Endothelial cell (in vitro differentiated cells): ENCODE measurements around the gene MAU2. TPM values are rescaled to one million over a fixed set of nuclear protein-coding genes. Genes with fewer than 3 reads are reported as not detected.
A peak's percentile ranks its signal among the peaks of the same experiment; 100 is the strongest.

Source experiments
- DNase-seq: peaks from one replicate; pipeline ENCODE4 v3.0.0; 2021; ENCODE audit warnings: low spot score
- H3K27ac Mint-ChIP-seq: one replicate; pipeline ENCODE4 v1.8.0; 2021; ENCODE audit warnings: mixed read lengths, inconsistent platforms; ENCODE audit not compliant: unreplicated experiment
- H3K27me3 Mint-ChIP-seq: one replicate; pipeline ENCODE4 v1.8.0; 2021; ENCODE audit warnings: mild to moderate bottlenecking, moderate library complexity, mixed read lengths, inconsistent platforms; ENCODE audit not compliant: unreplicated experiment
- H3K36me3 Mint-ChIP-seq: one replicate; pipeline ENCODE4 v1.8.0; 2021; ENCODE audit warnings: mild to moderate bottlenecking, low read depth, mixed read lengths, inconsistent platforms; ENCODE audit not compliant: unreplicated experiment
- H3K4me1 Mint-ChIP-seq: one replicate; pipeline ENCODE4 v1.8.0; 2021; ENCODE audit warnings: mild to moderate bottlenecking, mixed read lengths, inconsistent platforms; ENCODE audit not compliant: unreplicated experiment
- H3K4me3 Mint-ChIP-seq: one replicate; pipeline ENCODE4 v1.8.0; 2021; ENCODE audit warnings: mild to moderate bottlenecking, mixed read lengths, inconsistent platforms; ENCODE audit not compliant: unreplicated experiment
- H3K9me3 Mint-ChIP-seq: one replicate; pipeline ENCODE4 v1.8.0; 2021; ENCODE audit warnings: mixed read lengths, inconsistent platforms; ENCODE audit not compliant: unreplicated experiment
- CTCF ChIP-seq: fragments of 200-600 bp; sonication (generic); IDR thresholded peaks from one replicate; pipeline ENCODE4 v1.5.0; 2021; ENCODE audit warnings: antibody characterized with exemption; ENCODE audit not compliant: unreplicated experiment
- long read RNA-seq: library from polyadenylated mRNA; unstranded; transcript quantifications from one replicate; pipeline ENCODE4 v2.0.0, GENCODE V29; 2020; ENCODE audit not compliant: unreplicated experiment
- total RNA-seq: library from RNA; stranded (reverse); fragmentation: NEBNext Ultra II Directional; extraction: Animal tissue kit (Norgen Biotek cat#: 25700); gene quantifications from one replicate; pipeline ENCODE4 v1.2.1, GENCODE V29; 2021; ENCODE audit not compliant: unreplicated experiment

MAU2 gene
- 49.3 TPM for total RNA-seq
- long read RNA-seq, partial matches to known transcripts = 0 of 2 reads
- long read RNA-seq, other reads (novel, unspliced or antisense) = 2 of 2 reads

GRCh38 chr19:19320361-19321140 is at the start of gene MAU2, which contains the start of gene SUGP1:
Gene MAU2, plus strand, starts transcription at chr19:19320829. Its CDS starts 31 bp downstream, at chr19:19320860.
Gene SUGP1, minus strand, starts transcription at chr19:19320509. Its CDS starts 13 bp downstream, at chr19:19320496.
- peaks cover 24% of the 10 kb centered on the region for H3K36me3 Mint-ChIP-seq
- peaks cover 6% of the 10 kb centered on the region for H3K4me1 Mint-ChIP-seq
- H3K4me3 Mint-ChIP-seq = peak within 1 kb of the TSS; percentile 99
- H3K27me3 Mint-ChIP-seq = peaks cover 6% of the 10 kb centered on the region
- TF ChIP-seq CTCF = no peak
- DNase-seq = peak; percentile 87
- H3K27ac Mint-ChIP-seq = peak within 1 kb of the TSS; percentile 100
- H3K9me3 Mint-ChIP-seq = no peaks in the 10 kb centered on the region

GRCh38 chr19:19271828-19272599 is 48.6 kb upstream of the MAU2 start:
- peaks cover 17% of the 10 kb centered on the region for H3K36me3 Mint-ChIP-seq
- H3K9me3 Mint-ChIP-seq = no peaks in the 10 kb centered on the region
- peaks cover 30% of the 10 kb centered on the region for H3K27me3 Mint-ChIP-seq
- no peak for DNase-seq
- no peak for TF ChIP-seq CTCF
- H3K4me3 Mint-ChIP-seq = peak overlapping the region; percentile 81
- peaks cover 11% of the 10 kb centered on the region for H3K4me1 Mint-ChIP-seq
- no peak overlapping the region for H3K27ac Mint-ChIP-seq

- DNase-seq = no peak
- Mint-ChIP-seq H3K27me3 (peaks cover 29% of the 10 kb centered on the region), H3K27ac (no peak overlapping the region), H3K36me3 (peaks cover 21% of the 10 kb centered on the region), H3K4me3 (no peak overlapping the region), H3K4me1 (peaks cover 11% of the 10 kb centered on the region), H3K9me3 (no peaks in the 10 kb centered on the region)
- no peak for TF ChIP-seq CTCF
These were observed 46.5 kb upstream of the MAU2 start for GRCh38 chr19:19274146-19274545.

- Mint-ChIP-seq H3K27me3 (peaks cover 27% of the 10 kb centered on the region), H3K4me3 (no peak overlapping the region), H3K36me3 (peaks cover 21% of the 10 kb centered on the region), H3K27ac (no peak overlapping the region), H3K9me3 (no peaks in the 10 kb centered on the region), H3K4me1 (peaks cover 11% of the 10 kb centered on the region)
- DNase-seq = no peak
- TF ChIP-seq CTCF = no peak
These were observed 45.7 kb upstream of the MAU2 start for GRCh38 chr19:19274716-19275565.
